Activated T-helper 1 cell treated with anti-CD3 and anti-CD28 coated beads, Interleukin-12 subunit alpha, Interleukin-12 subunit beta, Interleukin-2, Interleukin-4 antibody, amounts not matched to agents 30 ng/mL and 10 ng/mL and 1 ng/mL, durations not matched to agents 14 hours and 24 hours and 36 hours (primary cell): Measurements from ENCODE around the gene TIAM2. TPM values are rescaled to one million over a fixed set of nuclear protein-coding genes. Genes with fewer than 3 reads are reported as not detected.
"Not testable (repeated sequence)": the region's sequence is repeated elsewhere in the genome, so short reads cannot be mapped to it uniquely, and the experiment has no call there.

Experiments used
- DNase-seq: peaks from one replicate; pipeline ENCODE4 v3.0.0; 2021; ENCODE audit warnings: low spot score
- H3K27ac Mint-ChIP-seq: one replicate; pipeline ENCODE4 v1.8.0; 2021; ENCODE audit warnings: mild to moderate bottlenecking, mixed read lengths
- H3K27me3 Mint-ChIP-seq: one replicate; pipeline ENCODE4 v1.8.0; 2022; ENCODE audit warnings: mild to moderate bottlenecking, moderate library complexity, mixed read lengths; ENCODE audit not compliant: insufficient read depth
- H3K36me3 Mint-ChIP-seq: one replicate; pipeline ENCODE4 v1.8.0; 2021; ENCODE audit warnings: low read depth, mixed read lengths
- H3K4me1 Mint-ChIP-seq: one replicate; pipeline ENCODE4 v1.8.0; 2021; ENCODE audit warnings: low read depth, mixed read lengths
- H3K4me3 Mint-ChIP-seq: one replicate; pipeline ENCODE4 v1.8.0; 2021; ENCODE audit warnings: mild to moderate bottlenecking, moderate library complexity, mixed read lengths
- H3K9me3 Mint-ChIP-seq: one replicate; pipeline ENCODE4 v1.8.0; 2021; ENCODE audit warnings: mixed read lengths
- intact Hi-C: fragments of 100-400 bp; cut with micrococcal nuclease; formaldehyde crosslinking; loops from one replicate; pipeline ENCODE4 v1.15.1; 2024
- total RNA-seq: library from RNA; stranded (reverse); gene quantifications from 2 replicates; pipeline ENCODE4 v1.2.3, GENCODE V29; 2022

Gene TIAM2
- total RNA-seq, 1 donor from 2014 or later, result 95.6 TPM

DNA sequence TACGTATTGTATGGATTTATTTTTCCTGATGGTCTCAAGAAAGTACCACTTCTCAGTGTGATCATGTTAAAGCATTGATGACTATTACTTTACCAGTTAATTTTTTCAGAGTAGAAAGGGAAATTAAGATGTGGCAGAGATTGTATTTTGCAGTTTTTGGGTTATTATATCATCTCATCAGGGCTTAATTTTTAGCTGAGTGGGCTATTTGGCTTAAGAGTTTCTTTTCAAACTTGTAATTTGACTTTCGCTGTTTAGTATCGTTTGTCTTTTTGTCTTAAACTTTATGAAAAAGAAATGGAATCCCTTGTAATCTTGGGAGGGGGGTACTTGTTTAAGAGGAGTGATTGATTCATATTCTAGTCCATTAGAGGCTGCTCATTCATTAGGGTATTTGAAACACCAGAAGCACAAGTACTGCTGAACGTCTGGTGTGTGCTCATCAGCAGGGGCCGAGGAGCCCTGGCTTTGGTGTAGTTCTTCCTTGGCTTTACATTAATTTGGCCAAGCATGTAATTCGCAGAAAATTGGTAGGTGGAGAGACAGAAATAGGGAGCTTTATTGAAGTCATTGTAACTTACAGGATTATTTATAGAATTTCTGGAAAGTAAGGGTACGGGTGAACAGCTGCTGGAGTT is 112.4 kb downstream of the TIAM2 start:
- Mint-ChIP-seq H3K4me1 (peaks cover 85% of the 10 kb centered on the region), H3K36me3 (peaks cover 34% of the 10 kb centered on the region), H3K4me3 (peak overlapping the region; percentile 91), H3K27ac (peak overlapping the region; percentile 87), H3K9me3 (no peaks in the 10 kb centered on the region), H3K27me3 (no peaks in the 10 kb centered on the region)
- intact Hi-C loops, result loop anchor here (1.0 to 10.0 kb wide), 6 partner anchors 9 to 433 kb away; no protein-coding TSS in a partner anchor
- DNase-seq, result no peak

DNA sequence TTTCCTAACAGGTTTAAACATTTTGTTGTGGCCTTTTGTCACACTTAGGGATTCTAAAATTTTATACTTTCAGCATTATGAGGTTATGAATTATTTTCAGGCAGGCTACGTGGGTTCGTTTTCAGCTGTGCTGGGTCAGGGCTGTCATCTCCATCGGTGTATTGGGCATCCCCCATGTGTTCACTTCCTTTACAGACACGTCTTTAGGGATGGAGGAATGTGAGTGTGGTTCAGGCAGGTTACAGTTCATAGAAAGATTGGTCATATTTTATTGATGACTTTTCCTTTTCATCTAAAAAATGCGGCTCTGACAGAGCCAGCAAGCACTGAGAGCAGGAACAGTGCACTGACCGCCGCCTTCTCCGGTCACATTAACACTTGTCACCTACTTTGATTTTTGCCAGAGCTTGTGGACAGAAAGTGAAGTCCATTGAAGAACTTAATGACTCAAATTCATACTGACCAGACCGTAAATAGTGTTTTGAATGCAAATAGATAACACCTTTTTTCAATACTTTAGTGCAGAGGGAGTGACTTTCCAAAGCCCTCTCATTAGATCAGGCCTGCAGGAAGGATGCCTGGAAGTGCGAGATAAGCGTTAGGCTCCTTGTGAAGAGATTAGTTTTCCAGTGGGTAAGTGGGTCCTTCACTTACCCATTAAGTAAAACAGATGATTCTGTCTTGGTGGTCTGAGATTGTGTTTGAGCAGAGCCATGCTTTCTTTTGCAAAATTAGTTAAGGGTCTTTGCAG is 113.1 kb downstream of the TIAM2 start:
- peaks cover 86% of the 10 kb centered on the region for H3K4me1 Mint-ChIP-seq

DNA sequence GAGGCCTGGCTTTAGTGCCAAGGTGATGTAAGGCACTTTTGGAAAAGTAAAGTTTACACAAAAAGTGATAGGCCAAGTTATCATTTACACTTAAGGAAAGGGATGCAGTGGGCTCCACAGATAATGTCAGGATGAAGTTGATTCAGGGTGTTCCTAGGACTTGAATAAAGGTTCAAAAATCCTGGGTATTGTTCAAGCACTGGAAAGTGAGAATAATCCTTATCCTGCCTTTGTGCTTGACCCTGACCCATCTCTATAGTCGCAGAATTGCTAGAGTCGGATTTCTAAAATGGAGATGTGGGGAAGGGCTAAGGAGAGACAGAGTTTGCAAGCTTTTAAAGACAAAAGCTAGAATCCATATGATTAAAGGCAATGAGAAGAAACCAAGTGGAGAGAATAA is 115.6 kb downstream of the TIAM2 start:
- H3K9me3 Mint-ChIP-seq, result no peaks in the 10 kb centered on the region
- H3K27ac Mint-ChIP-seq, result peak overlapping the region; percentile 22
- peaks cover 69% of the 10 kb centered on the region for H3K4me1 Mint-ChIP-seq
- peaks cover 2% of the 10 kb centered on the region for H3K27me3 Mint-ChIP-seq
- peaks cover 40% of the 10 kb centered on the region for H3K36me3 Mint-ChIP-seq
- intact Hi-C loops, result no loop called here
- no peak overlapping the region for H3K4me3 Mint-ChIP-seq
- DNase-seq, result no peak

More for the DNA sequence above, 113.1 kb downstream of the TIAM2 start:
- H3K9me3 Mint-ChIP-seq, result no peaks in the 10 kb centered on the region
- peaks cover 40% of the 10 kb centered on the region for H3K36me3 Mint-ChIP-seq
- peak overlapping the region; percentile 87 for H3K27ac Mint-ChIP-seq
- H3K27me3 Mint-ChIP-seq, result peaks cover 2% of the 10 kb centered on the region
- DNase-seq, result no peak
- intact Hi-C loops, result loop anchor here (5.0 to 10.0 kb wide), 2 partner anchors 114 to 433 kb away; no protein-coding TSS in a partner anchor
- peak overlapping the region; percentile 91 for H3K4me3 Mint-ChIP-seq

DNA sequence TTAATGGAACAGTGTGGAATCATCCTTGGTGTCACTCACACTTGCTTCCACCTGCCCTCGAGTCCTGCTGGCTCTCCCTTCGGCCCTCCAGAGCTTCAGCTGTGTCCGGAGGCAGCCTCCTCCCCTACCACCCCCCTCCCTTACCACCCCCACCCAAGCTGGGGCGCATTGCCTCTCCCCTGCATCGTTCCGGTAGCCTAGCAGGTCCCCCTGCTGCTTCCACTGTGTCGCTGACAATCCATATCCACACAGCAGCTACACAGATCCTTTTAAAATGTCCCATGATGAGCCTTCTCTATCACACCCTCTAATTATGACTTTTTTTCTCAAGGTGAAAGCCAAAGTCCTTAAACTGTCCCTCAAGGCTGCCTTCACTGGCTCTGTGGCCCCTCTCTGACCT is 117.6 kb downstream of the TIAM2 start:
- Mint-ChIP-seq H3K27me3 (peaks cover 2% of the 10 kb centered on the region), H3K4me3 (no peak overlapping the region), H3K4me1 (peaks cover 71% of the 10 kb centered on the region), H3K36me3 (peaks cover 38% of the 10 kb centered on the region), H3K27ac (peak overlapping the region; percentile 79), H3K9me3 (no peaks in the 10 kb centered on the region)
- intact Hi-C loops, result no loop called here
- DNase-seq, result no peak

DNA sequence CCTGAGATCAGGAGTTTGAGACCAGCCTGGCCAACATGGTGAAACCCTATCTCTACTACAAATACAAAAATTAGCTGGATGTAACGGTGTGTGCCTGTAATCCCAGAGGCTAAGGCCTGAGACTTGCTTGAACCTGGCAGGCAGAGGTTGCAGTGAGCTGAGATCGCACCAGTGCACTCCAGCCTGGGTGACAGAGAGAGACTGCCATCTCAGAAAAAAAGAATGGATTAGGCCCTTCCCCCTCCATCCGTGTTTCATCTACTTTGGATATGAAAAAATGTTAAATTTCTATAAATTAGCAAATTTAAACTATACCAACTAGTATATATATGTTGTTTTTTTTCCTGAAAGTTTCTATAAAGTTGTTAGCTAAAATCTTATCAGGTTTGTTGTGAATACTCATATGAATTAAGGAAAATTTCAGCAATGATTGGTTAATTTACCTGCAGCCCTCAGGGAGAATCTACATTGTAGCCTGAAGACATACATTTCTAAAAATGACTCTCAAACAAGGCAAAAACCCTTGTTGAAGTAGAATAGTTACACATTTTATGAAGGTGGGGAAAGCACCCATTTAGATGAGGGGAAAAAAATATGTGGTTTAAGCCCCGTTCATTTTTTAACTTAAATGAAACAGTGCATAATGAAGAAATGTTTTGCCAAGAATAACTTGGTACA is 120.9 kb downstream of the TIAM2 start:
- no peak for DNase-seq
- Mint-ChIP-seq H3K4me1 (peaks cover 45% of the 10 kb centered on the region), H3K27me3 (peaks cover 2% of the 10 kb centered on the region), H3K27ac (peak overlapping the region; percentile 89), H3K4me3 (peak overlapping the region; percentile 43), H3K36me3 (peaks cover 33% of the 10 kb centered on the region), H3K9me3 (no peaks in the 10 kb centered on the region)
- intact Hi-C loops, result loop anchor here (1.0 to 2.0 kb wide), 6 partner anchors 9 to 66 kb away; no protein-coding TSS in a partner anchor

DNA sequence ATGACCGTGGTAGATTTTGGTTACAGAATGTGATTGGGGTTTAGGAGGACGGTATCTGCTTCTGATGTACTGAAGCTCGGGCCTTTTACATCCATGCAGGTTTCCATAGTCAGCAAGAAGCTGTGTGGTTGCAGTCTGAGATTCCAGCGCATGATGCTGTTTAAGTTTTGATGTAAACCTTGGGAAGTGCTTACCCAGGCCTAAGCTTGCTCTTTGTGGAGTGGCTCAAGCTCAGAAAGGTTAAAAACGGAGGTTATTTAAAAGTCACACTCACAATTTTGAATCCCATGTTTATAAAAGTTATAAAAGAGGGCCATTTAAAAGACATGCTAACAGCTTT is 121.4 kb downstream of the TIAM2 start:
- H3K9me3 Mint-ChIP-seq, result no peaks in the 10 kb centered on the region
- intact Hi-C loops, result loop anchor here (1.0 to 2.0 kb wide), 6 partner anchors 9 to 66 kb away; no protein-coding TSS in a partner anchor
- no peak for DNase-seq
- H3K4me3 Mint-ChIP-seq, result peak overlapping the region; percentile 43
- peaks cover 33% of the 10 kb centered on the region for H3K36me3 Mint-ChIP-seq
- peaks cover 44% of the 10 kb centered on the region for H3K4me1 Mint-ChIP-seq
- H3K27me3 Mint-ChIP-seq, result peaks cover 2% of the 10 kb centered on the region
- peak overlapping the region; percentile 89 for H3K27ac Mint-ChIP-seq

DNA sequence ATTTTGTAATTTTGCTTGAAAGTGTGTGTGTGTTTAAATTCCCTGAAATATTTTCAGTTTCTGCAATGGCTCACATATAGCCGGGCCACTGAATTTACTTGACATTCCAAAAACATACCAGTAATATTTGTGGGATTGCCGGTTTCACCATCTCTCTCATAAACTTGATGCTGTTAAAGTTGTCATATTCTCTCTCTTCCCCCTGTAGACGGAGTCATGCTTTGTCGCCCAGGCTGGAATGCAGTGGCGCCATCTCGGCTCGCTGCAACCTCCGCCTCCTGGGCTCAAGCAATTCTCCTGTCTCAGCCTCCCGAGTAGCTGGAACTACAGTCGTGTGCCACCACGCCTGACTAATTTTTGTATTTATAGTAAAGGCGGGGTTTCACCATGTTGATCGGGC is 122.1 kb downstream of the TIAM2 start:
- H3K4me3 Mint-ChIP-seq, result no peak overlapping the region
- H3K27ac Mint-ChIP-seq, result peak overlapping the region; percentile 68
- peaks cover 47% of the 10 kb centered on the region for H3K4me1 Mint-ChIP-seq
- no peaks in the 10 kb centered on the region for H3K9me3 Mint-ChIP-seq
- intact Hi-C loops, result loop anchor here (2.0 kb wide), 1 partner anchor 14 kb away; no protein-coding TSS in a partner anchor
- peaks cover 36% of the 10 kb centered on the region for H3K36me3 Mint-ChIP-seq
- no peak for DNase-seq
- peaks cover 2% of the 10 kb centered on the region for H3K27me3 Mint-ChIP-seq

DNA sequence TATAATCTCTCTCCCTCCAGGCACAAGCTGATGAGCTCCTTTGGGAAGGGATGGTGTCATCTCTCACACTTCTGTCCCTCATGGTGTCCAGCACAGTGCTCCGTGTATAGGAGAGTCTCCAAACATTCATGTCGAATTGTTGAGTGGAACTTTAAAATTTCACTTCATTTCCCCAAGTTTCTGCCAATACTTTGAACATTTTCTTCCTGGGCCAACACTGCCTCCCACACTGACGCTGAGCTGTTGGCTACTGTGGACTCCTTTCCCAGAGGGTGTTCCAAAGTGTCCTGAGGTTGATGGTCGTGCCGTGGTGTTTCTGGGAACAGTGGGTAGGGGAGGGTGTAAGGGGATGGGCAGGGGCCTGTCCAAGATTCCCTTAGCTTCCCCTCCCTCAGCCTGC is 122.7 kb downstream of the TIAM2 start:
- Mint-ChIP-seq H3K27me3 (peaks cover 2% of the 10 kb centered on the region), H3K9me3 (no peaks in the 10 kb centered on the region), H3K4me1 (peaks cover 43% of the 10 kb centered on the region), H3K4me3 (no peak overlapping the region), H3K27ac (peak overlapping the region; percentile 57), H3K36me3 (peaks cover 33% of the 10 kb centered on the region)
- intact Hi-C loops, result loop anchor here (2.0 kb wide), 1 partner anchor 15 kb away; no protein-coding TSS in a partner anchor
- no peak for DNase-seq

DNA sequence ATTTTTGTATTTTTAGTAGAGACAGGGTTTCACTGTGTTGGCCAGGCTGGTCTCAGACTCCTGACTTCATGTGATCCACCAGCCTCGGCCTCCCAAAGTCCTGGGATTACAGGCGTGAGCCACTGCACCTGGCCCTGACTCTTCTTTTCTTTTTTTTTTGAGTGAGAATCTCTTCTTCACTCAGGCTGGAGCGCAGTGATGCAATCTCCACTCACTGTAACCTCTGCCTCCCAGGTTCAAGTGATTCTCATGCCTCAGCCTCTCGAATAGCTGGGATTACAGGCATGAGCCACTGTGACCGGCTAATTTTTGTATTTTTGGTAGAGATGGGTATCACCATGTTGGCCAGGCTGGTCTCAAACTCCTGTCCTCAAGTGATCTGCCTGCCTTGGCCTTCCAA is 124.1 kb downstream of the TIAM2 start:
- DNase-seq, H3K9me3 Mint-ChIP-seq, H3K4me3 Mint-ChIP-seq, H3K27ac Mint-ChIP-seq, intact Hi-C loops, H3K27me3 Mint-ChIP-seq: not testable (repeated sequence)
- Mint-ChIP-seq H3K4me1 (peaks cover 41% of the 10 kb centered on the region), H3K36me3 (peaks cover 33% of the 10 kb centered on the region)

DNA sequence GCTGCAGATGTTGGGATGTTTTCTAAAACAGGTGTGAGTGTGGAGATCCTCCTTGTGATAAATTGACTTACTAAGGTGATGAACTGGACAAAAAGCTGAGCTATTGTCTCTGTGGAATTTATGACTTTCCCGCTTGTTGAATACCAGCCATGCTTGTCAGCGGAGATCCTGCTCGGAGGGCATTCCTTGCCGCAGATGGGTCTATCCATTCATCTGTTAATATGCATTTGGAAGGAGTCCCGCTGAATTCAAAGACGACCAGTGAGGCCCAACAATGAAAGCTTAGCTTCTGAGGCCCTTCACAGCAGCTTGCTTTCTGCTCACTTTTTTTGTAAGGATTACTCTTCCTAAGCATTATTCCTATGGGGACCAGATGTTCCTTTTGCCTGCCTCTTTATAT is 124.9 kb downstream of the TIAM2 start:
- intact Hi-C loops, result no loop called here

DNA sequence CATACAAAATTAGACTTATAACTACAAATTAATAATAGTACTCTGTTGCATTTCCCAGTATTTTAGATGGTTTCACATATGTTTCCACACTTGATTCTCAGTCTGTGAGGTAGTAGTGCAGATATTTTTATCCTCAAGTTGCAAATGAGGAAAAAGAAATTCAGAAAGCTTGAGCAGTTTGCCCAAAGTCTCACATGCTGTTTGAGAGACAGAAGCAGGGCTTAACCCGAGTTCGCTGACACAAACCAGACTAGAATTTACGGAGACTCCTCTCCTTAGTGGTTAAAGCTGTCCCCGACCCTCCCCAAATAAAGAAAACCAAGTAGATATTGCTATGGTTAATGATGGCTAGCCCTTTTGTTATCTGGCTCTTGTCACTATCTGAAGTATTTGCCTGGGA is 126.2 kb downstream of the TIAM2 start:
- Mint-ChIP-seq H3K27ac (no peak overlapping the region), H3K9me3 (no peaks in the 10 kb centered on the region), H3K27me3 (no peaks in the 10 kb centered on the region), H3K36me3 (peaks cover 38% of the 10 kb centered on the region), H3K4me3 (no peak overlapping the region), H3K4me1 (peaks cover 38% of the 10 kb centered on the region)
- no peak for DNase-seq
- intact Hi-C loops, result no loop called here

More for the DNA sequence above, 124.9 kb downstream of the TIAM2 start:
- no peak for DNase-seq
- Mint-ChIP-seq H3K9me3 (no peaks in the 10 kb centered on the region), H3K36me3 (peaks cover 33% of the 10 kb centered on the region), H3K4me3 (no peak overlapping the region), H3K4me1 (peaks cover 41% of the 10 kb centered on the region), H3K27me3 (no peaks in the 10 kb centered on the region), H3K27ac (no peak overlapping the region)

DNA sequence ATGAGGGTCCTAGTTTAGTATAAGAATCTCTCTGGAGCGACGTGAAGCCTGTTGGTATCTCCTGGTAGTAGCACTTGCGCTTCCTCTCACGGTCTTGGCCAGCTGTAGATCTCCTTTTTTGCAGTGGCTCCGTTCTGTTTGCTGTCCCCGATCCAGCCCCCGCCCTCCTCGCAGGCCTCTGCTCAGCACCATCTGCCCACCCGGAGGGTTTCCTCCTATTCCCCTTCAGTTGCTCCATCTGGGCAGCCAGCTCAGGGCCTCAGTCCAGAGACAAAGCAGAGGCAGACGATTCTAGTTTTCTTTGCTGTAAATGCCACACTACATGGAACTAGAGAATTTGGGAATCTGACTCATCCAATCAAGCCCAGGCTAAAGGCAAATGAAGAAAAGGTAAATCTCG is 126.6 kb downstream of the TIAM2 start:
- intact Hi-C loops, result no loop called here

More for the DNA sequence above, 126.6 kb downstream of the TIAM2 start:
- Mint-ChIP-seq H3K4me1 (peaks cover 36% of the 10 kb centered on the region), H3K4me3 (peak overlapping the region; percentile 12), H3K9me3 (no peaks in the 10 kb centered on the region), H3K36me3 (peaks cover 34% of the 10 kb centered on the region), H3K27ac (peak overlapping the region; percentile 57), H3K27me3 (no peaks in the 10 kb centered on the region)
- no peak for DNase-seq
